GM10248 (cell line): Measurements from ENCODE around the gene GMDS.
A peak's percentile ranks its signal among the peaks of the same experiment; 100 is the strongest.

Experiments used
- CTCF ChIA-PET: fragments of 300-600 bp; sonication (Branson Sonifier 250); formaldehyde crosslinking; extraction: SDS; loops from one replicate; lab custom pipeline; 2021; ENCODE audit warnings: antibody characterized with exemption; lab: Yijun Ruan, JAX
- POLR2A ChIA-PET: fragments of 350-650 bp; sonication (Branson Sonifier 250); formaldehyde crosslinking; extraction: SDS; loops from one replicate; lab custom pipeline; 2020; ENCODE audit warnings: antibody characterized with exemption; lab: Yijun Ruan, JAX
- DNase-seq: peaks from one replicate; pipeline ENCODE4 v3.0.0; 2012; ENCODE audit errors: extremely low spot score
- TF ChIP-seq, protein P1 (sequence below): IDR thresholded peaks from 2 replicates; pipeline ENCODE4 v1.5.1; 2012; ENCODE audit warnings: mild to moderate bottlenecking, low read depth; ENCODE audit errors: extremely low read depth, missing control alignments, control extremely low read depth

The GMDS gene

DNA sequence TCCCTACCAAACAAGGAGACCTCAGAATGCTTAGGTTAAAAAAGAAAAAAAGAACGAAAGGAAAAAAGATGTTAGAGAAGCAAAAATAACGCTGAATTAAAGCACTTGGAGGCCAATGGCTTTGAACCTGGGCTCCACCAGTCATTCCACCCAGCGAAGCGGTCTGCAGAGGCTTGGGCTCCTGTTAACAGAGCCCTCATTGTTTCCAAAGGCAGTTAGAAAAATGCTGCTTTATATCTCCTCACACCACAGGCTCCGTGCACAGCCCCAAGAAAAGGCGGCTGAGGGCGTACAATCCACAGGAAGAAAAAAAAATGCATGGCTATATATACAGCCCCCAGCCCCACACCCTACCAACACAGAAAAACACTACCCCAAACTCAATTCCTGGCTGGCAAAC is 379.8 kb downstream of the GMDS start:
- POLR2A ChIA-PET = no interaction called here
- no peak for DNase-seq
- TF ChIP-seq, protein P1, sequence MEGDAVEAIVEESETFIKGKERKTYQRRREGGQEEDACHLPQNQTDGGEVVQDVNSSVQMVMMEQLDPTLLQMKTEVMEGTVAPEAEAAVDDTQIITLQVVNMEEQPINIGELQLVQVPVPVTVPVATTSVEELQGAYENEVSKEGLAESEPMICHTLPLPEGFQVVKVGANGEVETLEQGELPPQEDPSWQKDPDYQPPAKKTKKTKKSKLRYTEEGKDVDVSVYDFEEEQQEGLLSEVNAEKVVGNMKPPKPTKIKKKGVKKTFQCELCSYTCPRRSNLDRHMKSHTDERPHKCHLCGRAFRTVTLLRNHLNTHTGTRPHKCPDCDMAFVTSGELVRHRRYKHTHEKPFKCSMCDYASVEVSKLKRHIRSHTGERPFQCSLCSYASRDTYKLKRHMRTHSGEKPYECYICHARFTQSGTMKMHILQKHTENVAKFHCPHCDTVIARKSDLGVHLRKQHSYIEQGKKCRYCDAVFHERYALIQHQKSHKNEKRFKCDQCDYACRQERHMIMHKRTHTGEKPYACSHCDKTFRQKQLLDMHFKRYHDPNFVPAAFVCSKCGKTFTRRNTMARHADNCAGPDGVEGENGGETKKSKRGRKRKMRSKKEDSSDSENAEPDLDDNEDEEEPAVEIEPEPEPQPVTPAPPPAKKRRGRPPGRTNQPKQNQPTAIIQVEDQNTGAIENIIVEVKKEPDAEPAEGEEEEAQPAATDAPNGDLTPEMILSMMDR = no peak
- CTCF ChIA-PET = interaction anchor here (1.2 kb wide), 1 partner anchor 9 kb away, joined by 4 read pairs; no protein-coding TSS in a partner anchor

DNA sequence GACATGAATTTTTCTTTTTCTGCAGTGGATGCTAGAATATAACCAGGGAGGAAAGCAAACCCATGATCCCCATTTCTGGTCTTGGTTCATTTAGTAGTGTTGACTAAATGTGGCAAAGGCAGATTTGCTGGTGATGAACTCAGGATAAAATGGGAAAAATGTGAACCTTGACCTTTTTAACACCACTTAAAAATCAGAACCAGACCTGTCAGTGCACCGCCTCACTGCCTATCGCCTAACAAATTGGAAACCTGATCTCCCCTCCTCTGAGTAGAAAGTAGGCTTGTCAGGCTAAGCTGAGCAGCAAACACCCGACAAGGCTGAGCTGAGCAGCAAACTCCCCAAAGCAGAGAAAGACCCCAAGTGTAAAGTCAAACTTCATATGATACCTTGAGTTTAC is 380.9 kb downstream of the GMDS start:
- ChIA-PET POLR2A (no interaction called here), CTCF (no interaction called here)
- DNase-seq = no peak
- TF ChIP-seq, protein P1 = no peak

DNA sequence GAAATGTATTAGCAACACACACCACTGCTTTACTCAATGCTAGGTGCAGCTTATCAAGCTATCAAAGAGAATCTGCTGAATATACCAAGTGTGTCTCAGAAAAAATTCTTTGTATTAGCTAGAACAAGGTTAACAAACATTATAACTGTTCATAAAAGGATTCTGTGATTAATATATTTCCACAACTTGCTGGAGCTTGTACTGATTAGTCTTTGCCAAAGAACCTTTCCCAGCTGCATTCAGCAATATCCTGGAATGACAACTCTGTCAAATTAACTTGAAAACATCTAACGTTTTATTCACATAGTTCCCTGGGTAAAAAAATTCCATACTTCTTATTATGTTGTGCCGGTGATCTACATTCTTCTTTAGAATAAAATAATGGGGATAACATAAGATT is 383.0 kb downstream of the GMDS start:
- ChIA-PET POLR2A (interaction anchor here (0.6 kb wide), 1 partner anchor 18 kb away, joined by 6 read pairs; no protein-coding TSS in a partner anchor), CTCF (interaction anchor here (1.1 to 1.6 kb wide), 6 partner anchors 12 to 163 kb away, joined by 3 to 6 read pairs (median 3); no protein-coding TSS in a partner anchor)
- no peak for DNase-seq
- TF ChIP-seq, protein P1 = no peak

DNA sequence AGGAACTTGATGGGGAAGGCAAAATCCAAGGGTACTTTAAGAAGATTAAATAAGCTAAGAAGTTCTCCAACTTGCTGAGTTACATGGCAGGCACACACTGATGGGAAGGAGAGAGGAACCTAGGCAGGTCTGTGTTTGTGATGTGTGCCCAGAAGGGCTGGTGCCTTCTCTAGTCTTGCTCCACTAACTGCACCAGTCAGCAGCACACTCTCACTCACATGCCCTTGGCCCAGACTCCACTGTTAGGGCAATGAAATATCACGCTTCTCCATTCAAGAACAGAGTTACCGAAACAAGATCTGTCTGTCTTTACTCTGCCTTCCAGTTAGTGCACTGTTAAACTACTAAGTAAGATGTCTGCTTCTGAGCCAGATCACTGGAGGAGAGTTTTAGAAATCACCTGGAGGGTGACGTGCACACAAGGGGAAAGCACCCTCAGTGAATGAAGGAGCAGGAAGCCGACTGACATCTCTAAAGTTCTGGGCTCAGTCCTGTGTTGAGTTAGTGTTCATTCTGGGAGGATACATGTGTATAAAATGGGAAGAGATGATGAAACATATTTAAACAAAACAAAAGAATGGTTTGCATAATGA is 384.6 kb downstream of the GMDS start:
- TF ChIP-seq, protein P1 = no peak
- peak; percentile 37 for DNase-seq
- CTCF ChIA-PET = no interaction called here
- POLR2A ChIA-PET = no interaction called here

DNA sequence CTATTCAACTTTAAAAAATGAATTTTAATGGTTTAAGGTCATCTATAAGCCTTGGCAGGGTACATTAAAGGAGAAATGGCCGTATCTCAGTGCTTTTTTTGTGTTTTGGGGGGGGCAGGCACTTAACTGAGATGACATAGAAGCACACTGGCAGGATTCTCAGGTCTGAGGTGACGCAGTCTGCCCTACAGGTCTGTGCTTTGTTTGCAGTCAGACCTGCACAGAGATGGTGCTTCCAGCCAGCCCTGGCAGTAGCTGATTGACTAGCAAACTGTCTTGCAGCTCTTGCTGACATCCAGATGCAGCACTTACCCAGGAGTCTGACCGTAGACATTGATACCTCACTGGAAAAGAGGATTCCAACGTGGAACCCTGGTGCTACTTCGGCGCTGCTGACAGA is 386.5 kb downstream of the GMDS start:
- TF ChIP-seq, protein P1 = no peak
- no peak for DNase-seq
- ChIA-PET CTCF (interaction anchor here (1.1 kb wide), 1 partner anchor 14 kb away, joined by 4 read pairs; no protein-coding TSS in a partner anchor), POLR2A (no interaction called here)

DNA sequence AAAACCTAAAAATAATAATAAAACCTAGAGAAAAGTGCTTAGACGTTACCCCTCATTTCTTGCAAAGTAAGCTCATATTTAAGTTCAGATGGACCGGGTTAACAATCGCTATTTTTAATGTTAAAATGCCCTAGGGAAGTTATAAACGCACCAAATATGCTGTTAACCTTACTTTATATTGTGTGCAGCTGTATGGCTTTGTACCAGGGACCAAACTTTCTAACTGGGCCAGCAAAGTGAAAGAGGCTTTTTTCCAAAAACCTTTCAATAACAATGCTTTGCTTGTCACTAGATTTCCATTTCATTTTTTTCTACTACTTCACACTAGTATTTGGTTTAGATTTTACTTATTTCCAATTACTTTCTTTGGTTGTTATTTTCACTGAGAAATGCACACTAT is 387.2 kb downstream of the GMDS start:
- ChIA-PET CTCF (interaction anchor here (0.7 to 1.1 kb wide), 3 partner anchors 10 to 19 kb away, joined by 3 to 4 read pairs (median 4); no protein-coding TSS in a partner anchor), POLR2A (no interaction called here)
- TF ChIP-seq, protein P1 = no peak
- DNase-seq = no peak
